Colonic mucosa (tissue), 4 donors: Measurements from ENCODE around the gene CUEDC1. TPM values are rescaled to one million over a fixed set of nuclear protein-coding genes. Genes with fewer than 3 reads are reported as not detected.

Experiments
- DNase-seq: peaks from one replicate; pipeline ENCODE4 v3.0.0-alpha.2; 2020
- H3K27ac ChIP-seq: fragments of 200-600 bp; one replicate; pipeline ENCODE4 v1.8.0; 2021
- H3K27me3 ChIP-seq: fragments of 200-600 bp; one replicate; pipeline ENCODE4 v1.8.0; 2021
- H3K36me3 ChIP-seq: fragments of 200-600 bp; one replicate; pipeline ENCODE4 v1.8.0; 2021
- H3K4me1 ChIP-seq: fragments of 200-600 bp; one replicate; pipeline ENCODE4 v1.8.0; 2021; ENCODE audit warnings: mild to moderate bottlenecking
- H3K4me3 ChIP-seq: fragments of 200-600 bp; one replicate; pipeline ENCODE4 v1.8.0; 2021
- H3K9ac ChIP-seq, 2 donors: one replicate each; pipeline ENCODE4 v1.7.0; 2013; ENCODE audit warnings: control low read depth in 2 of 2, low read depth in 2 of 2, low read length in 2 of 2
- H3K9me3 ChIP-seq: fragments of 200-600 bp; one replicate; pipeline ENCODE4 v1.8.0; 2021
- CTCF ChIP-seq: fragments of 200-600 bp; IDR thresholded peaks from one replicate; pipeline ENCODE4 v1.8.0; 2022; ENCODE audit warnings: antibody characterized with exemption, mild to moderate bottlenecking
- intact Hi-C: fragments of 100-400 bp; cut with DNase I; formaldehyde crosslinking; loops from one replicate; pipeline ENCODE4 v1.14.1; 2022
- total RNA-seq, 2 donors: library from RNA; stranded (reverse); fragmentation: NEBNext Ultra II Directional in 1 of 2; extraction: Animal tissue kit (Norgen Biotek cat#: 25700) in 1 of 2; gene quantifications; one replicate each; pipeline ENCODE4 v1.2.1, GENCODE V29; 2021
- donor health status: healthy.
- donor health status: DM: no; HTN: no; CAD: no.
- donor health status: DM: no; HTN: no; CAD: no.

Gene CUEDC1
- total RNA-seq, 2 donors from 2014 or later, result 14.7 to 15.2 TPM

- Histone ChIP-seq H3K9ac (no peak overlapping the region), H3K4me1 (peaks cover 11% of the 10 kb centered on the region), H3K9me3 (no peaks in the 10 kb centered on the region), H3K36me3 (no peaks in the 10 kb centered on the region), H3K27me3 (no peaks in the 10 kb centered on the region), H3K27ac (peak overlapping the region; percentile 65), H3K4me3 (no peak overlapping the region)
- TF ChIP-seq CTCF, result no peak
- no peak for DNase-seq
- intact Hi-C loops, result no loop called here
Observed at GRCh38 chr17:57869617-57870282, 85.5 kb downstream of the CUEDC1 start.

GRCh38 chr17:57868910-57869616 is 86.1 kb downstream of the CUEDC1 start:
- H3K36me3 ChIP-seq, result no peaks in the 10 kb centered on the region
- intact Hi-C loops, result no loop called here
- no peak for DNase-seq
- H3K27ac ChIP-seq, result peak overlapping the region; percentile 65
- H3K4me3 ChIP-seq, result no peak overlapping the region
- H3K9ac ChIP-seq, result no peak overlapping the region
- TF ChIP-seq CTCF, result no peak
- H3K9me3 ChIP-seq, result no peaks in the 10 kb centered on the region
- H3K4me1 ChIP-seq, result peaks cover 9% of the 10 kb centered on the region
- no peaks in the 10 kb centered on the region for H3K27me3 ChIP-seq

- peak; percentile 48 for DNase-seq
- H3K27me3 ChIP-seq, result no peaks in the 10 kb centered on the region
- H3K27ac ChIP-seq, result peak overlapping the region; percentile 65
- intact Hi-C loops, result no loop called here
- H3K4me3 ChIP-seq, result no peak overlapping the region
- no peaks in the 10 kb centered on the region for H3K9me3 ChIP-seq
- H3K9ac ChIP-seq, result peak overlapping the region in 1 of 2 donors; percentile 20
- peak; percentile 21 for TF ChIP-seq CTCF
- H3K36me3 ChIP-seq, result no peaks in the 10 kb centered on the region
- H3K4me1 ChIP-seq, result peaks cover 4% of the 10 kb centered on the region
Observed at GRCh38 chr17:57868007-57868909, 87.0 kb downstream of the CUEDC1 start.

DNA sequence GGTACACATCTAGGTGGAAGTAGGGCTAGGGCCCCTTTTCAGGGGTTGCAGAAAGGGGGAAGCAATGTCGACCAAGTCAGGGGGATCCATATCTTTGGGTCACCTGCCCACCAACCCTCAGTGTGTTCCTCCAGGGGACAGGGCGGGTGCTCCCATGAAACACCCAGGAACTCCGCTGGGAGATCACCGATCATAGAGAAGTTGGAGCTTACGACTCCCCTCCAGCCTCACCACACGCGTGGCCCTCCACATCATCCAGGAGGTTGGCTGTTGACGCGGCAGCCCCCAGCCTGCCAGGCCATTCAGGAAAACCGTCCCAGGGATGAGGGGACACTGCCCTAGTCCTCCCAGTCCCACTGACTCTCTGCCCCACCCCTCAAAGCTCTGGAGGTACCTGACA is 88.1 kb downstream of the CUEDC1 start:
- Histone ChIP-seq H3K27ac (no peak overlapping the region), H3K4me3 (no peak overlapping the region), H3K9me3 (no peaks in the 10 kb centered on the region), H3K36me3 (no peaks in the 10 kb centered on the region), H3K4me1 (peaks cover 7% of the 10 kb centered on the region), H3K9ac (no peak overlapping the region), H3K27me3 (no peaks in the 10 kb centered on the region)
- DNase-seq, result no peak
- no peak for TF ChIP-seq CTCF
- intact Hi-C loops, result no loop called here

GRCh38 chr17:57866723-57867122 is 88.5 kb downstream of the CUEDC1 start:
- Histone ChIP-seq H3K9me3 (no peaks in the 10 kb centered on the region), H3K27me3 (no peaks in the 10 kb centered on the region), H3K36me3 (no peaks in the 10 kb centered on the region), H3K27ac (no peak overlapping the region), H3K4me1 (peaks cover 7% of the 10 kb centered on the region), H3K9ac (no peak overlapping the region), H3K4me3 (no peak overlapping the region)
- no peak for TF ChIP-seq CTCF
- intact Hi-C loops, result no loop called here
- DNase-seq, result no peak
